Muscle layer of duodenum (tissue), 2 donors: Measurements from ENCODE around the gene WDR11.

Experiments
- H3K27ac ChIP-seq: one replicate; pipeline ENCODE4 v1.7.0; 2013; ENCODE audit warnings: mild to moderate bottlenecking, low read length
- H3K27me3 ChIP-seq: one replicate; pipeline ENCODE4 v1.7.0; 2013; ENCODE audit warnings: low read depth, mild to moderate bottlenecking, control low read depth, low read length
- H3K36me3 ChIP-seq, 2 donors: one replicate each; pipeline ENCODE4 v1.7.0; 2013; ENCODE audit warnings: low read length in 2 of 2, control low read depth in 1 of 2, mild to moderate bottlenecking in 1 of 2; ENCODE audit not compliant: insufficient read depth in 2 of 2, control insufficient read depth in 1 of 2
- H3K4me1 ChIP-seq, 2 donors: one replicate each; pipeline ENCODE4 v1.7.0; 2013; ENCODE audit warnings: low read length in 2 of 2, mild to moderate bottlenecking in 2 of 2, control low read depth in 1 of 2, moderate library complexity in 1 of 2; ENCODE audit not compliant: insufficient read depth in 2 of 2, control insufficient read depth in 1 of 2
- H3K4me3 ChIP-seq, 2 donors: one replicate each; pipeline ENCODE4 v1.7.0; 2013; ENCODE audit warnings: low read length in 2 of 2, low read depth in 1 of 2, mild to moderate bottlenecking in 1 of 2
- H3K9me3 ChIP-seq, 2 donors: one replicate each; pipeline ENCODE4 v1.7.0; 2013; ENCODE audit warnings: low read length in 2 of 2, control low read depth in 1 of 2, mild to moderate bottlenecking in 1 of 2; ENCODE audit not compliant: control insufficient read depth in 1 of 2
- donor health status: healthy.

WDR11 gene

GRCh38 chr10:120825878-120826769 lies 25.0 kb upstream of the WDR11 start:
- H3K4me3 ChIP-seq, result no peak overlapping the region

GRCh38 chr10:120827251-120827875 lies 23.8 kb upstream of the WDR11 start:
- H3K36me3 ChIP-seq, result no peaks in the 10 kb centered on the region
- H3K27me3 ChIP-seq, result no peaks in the 10 kb centered on the region
- no peak overlapping the region for H3K4me3 ChIP-seq
- no peaks in the 10 kb centered on the region for H3K9me3 ChIP-seq
- no peaks in the 10 kb centered on the region for H3K4me1 ChIP-seq
- H3K27ac ChIP-seq, result no peak overlapping the region

More at GRCh38 chr10:120825878-120826769, 25.0 kb upstream of the WDR11 start:
- H3K36me3 ChIP-seq, result no peaks in the 10 kb centered on the region
- H3K27me3 ChIP-seq, result no peaks in the 10 kb centered on the region
- no peaks in the 10 kb centered on the region for H3K9me3 ChIP-seq
- H3K27ac ChIP-seq, result no peak overlapping the region
- no peaks in the 10 kb centered on the region for H3K4me1 ChIP-seq

DNA sequence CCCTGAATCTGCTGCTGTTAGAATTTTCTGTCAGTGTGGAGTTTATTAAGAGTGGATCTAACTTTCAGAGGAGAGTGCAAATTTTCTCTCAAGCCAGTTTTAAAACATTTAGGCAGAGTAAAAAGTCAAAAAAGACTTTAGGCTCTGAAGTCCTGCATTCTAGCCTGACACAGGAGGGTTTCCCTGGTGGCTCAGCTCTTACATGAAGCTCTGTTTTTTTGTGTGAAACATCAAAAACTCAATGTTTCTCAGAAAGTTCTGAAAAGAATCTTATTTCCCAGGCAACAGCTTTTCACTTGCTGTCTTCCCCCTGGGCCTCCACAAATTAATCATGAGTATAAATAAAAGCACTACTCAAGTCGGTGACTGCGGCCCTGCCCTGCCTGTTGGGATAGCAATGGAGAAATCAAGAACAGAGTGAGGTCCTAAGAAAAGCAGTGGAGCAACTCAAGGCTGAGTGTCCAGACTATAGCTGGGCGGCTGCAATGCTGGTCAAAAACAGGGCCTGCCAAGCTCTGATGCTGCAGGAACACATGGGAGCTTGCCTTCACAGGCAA lies 22.3 kb upstream of the WDR11 start:
- H3K9me3 ChIP-seq, result no peaks in the 10 kb centered on the region
- no peaks in the 10 kb centered on the region for H3K27me3 ChIP-seq
- no peak overlapping the region for H3K4me3 ChIP-seq
- no peaks in the 10 kb centered on the region for H3K36me3 ChIP-seq
- no peaks in the 10 kb centered on the region for H3K4me1 ChIP-seq
- no peak overlapping the region for H3K27ac ChIP-seq

DNA sequence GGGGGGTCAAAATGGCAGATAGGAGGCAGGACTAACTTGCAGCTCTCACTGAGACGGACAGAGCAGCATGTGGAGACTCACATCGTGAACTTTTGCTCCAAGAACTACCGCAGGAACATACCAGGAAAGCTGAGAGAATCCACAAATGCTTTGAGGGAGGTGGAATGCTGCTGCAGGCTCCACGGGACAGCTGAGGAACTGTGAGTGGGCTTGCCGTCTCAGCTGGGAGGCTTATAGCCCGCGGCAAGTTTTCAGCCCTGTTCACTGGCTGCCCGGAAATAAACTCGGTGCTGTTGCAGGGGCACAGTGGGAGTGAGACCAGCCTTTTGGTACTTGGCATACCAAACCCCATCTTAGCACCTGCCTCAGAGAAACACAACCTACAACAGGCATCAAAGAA lies 19.1 kb upstream of the WDR11 start:
- Histone ChIP-seq H3K36me3 (no peaks in the 10 kb centered on the region), H3K4me3 (no peak overlapping the region), H3K9me3 (no peaks in the 10 kb centered on the region), H3K4me1 (no peaks in the 10 kb centered on the region), H3K27me3 (no peaks in the 10 kb centered on the region), H3K27ac (no peak overlapping the region)

GRCh38 chr10:120833222-120833928 lies 17.8 kb upstream of the WDR11 start:
- no peaks in the 10 kb centered on the region for H3K9me3 ChIP-seq

GRCh38 chr10:120835603-120836002 lies 15.6 kb upstream of the WDR11 start:
- H3K9me3 ChIP-seq, result no peaks in the 10 kb centered on the region
- no peaks in the 10 kb centered on the region for H3K4me1 ChIP-seq
- no peak overlapping the region for H3K27ac ChIP-seq
- H3K4me3 ChIP-seq, result no peak overlapping the region
- no peaks in the 10 kb centered on the region for H3K36me3 ChIP-seq
- no peaks in the 10 kb centered on the region for H3K27me3 ChIP-seq

More at GRCh38 chr10:120833222-120833928, 17.8 kb upstream of the WDR11 start:
- H3K27ac ChIP-seq, result no peak overlapping the region
- H3K27me3 ChIP-seq, result no peaks in the 10 kb centered on the region
- H3K4me1 ChIP-seq, result no peaks in the 10 kb centered on the region
- no peaks in the 10 kb centered on the region for H3K36me3 ChIP-seq
- H3K4me3 ChIP-seq, result no peak overlapping the region

GRCh38 chr10:120838941-120839340 lies 12.2 kb upstream of the WDR11 start:
- Histone ChIP-seq H3K4me1 (no peaks in the 10 kb centered on the region), H3K36me3 (no peaks in the 10 kb centered on the region), H3K4me3 (no peak overlapping the region), H3K9me3 (no peaks in the 10 kb centered on the region), H3K27me3 (no peaks in the 10 kb centered on the region), H3K27ac (no peak overlapping the region)

DNA sequence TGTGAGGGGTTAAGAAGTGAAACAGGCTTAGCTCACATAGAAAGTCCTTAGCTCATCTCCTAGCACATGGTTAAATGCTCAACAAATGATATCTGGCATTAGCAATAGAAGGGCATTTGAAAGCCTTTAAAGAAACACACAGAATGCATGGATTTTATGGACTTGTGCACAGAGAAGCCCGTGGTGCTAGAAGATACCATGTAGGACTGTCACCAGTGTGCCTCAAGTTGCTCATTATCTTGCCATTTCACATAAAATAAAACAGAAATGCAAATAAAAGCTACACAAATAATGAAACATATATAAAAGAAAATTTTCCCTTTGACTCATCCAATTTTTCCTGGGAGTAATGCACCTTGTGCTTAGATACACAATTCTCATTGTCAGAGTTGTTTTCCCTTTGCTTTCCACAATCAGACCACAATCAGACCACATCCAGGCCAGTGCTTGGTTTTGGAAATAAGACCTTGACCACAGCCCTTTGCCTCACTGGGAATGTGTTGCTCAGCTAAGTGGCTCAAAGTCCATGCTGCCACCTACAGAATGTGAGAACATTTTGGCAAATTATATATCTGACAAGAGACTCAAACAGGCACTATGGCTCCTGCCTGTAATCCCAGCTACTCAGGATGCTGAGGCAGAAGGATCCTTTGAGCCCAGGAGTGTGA lies 9.5 kb upstream of the WDR11 start:
- Histone ChIP-seq H3K9me3 (no peaks in the 10 kb centered on the region), H3K4me1 (no peaks in the 10 kb centered on the region), H3K27me3 (no peaks in the 10 kb centered on the region), H3K4me3 (no peak overlapping the region), H3K27ac (no peak overlapping the region), H3K36me3 (no peaks in the 10 kb centered on the region)

DNA sequence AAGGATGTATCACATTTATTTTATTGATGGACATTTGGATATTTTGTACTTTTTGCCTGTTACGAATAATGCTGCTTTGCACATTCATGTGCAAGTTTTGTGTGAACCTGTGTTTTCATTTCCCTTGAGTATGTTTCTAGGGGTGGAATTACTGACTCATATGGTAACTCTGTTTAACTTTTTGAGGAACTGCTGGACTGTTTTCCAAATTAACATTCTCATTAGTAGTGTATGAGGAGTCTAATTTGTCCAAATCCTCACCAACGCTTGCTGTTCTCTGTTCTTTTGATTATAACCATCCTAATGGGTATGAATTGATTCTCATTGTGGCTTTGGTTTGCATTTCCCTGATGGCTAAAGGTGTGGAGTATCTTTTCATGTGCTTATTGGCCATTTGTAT lies 3.2 kb downstream of the WDR11 start:
- H3K36me3 ChIP-seq, result peaks cover 14 to 18% of the 10 kb centered on the region in 2 donors
- H3K4me1 ChIP-seq, result peaks cover 10 to 20% of the 10 kb centered on the region in 2 donors
- no peak overlapping the region for H3K27ac ChIP-seq
- H3K9me3 ChIP-seq, result no peaks in the 10 kb centered on the region
- no peak overlapping the region for H3K4me3 ChIP-seq
- H3K27me3 ChIP-seq, result no peaks in the 10 kb centered on the region

GRCh38 chr10:120861178-120861855 lies 10.2 kb downstream of the WDR11 start:
- no peaks in the 10 kb centered on the region for H3K4me1 ChIP-seq
- H3K36me3 ChIP-seq, result peaks cover 32 to 41% of the 10 kb centered on the region in 2 donors
- H3K4me3 ChIP-seq, result no peak overlapping the region
- H3K9me3 ChIP-seq, result no peaks in the 10 kb centered on the region
- no peaks in the 10 kb centered on the region for H3K27me3 ChIP-seq
- no peak overlapping the region for H3K27ac ChIP-seq
